ENCODE results near the gene PRICKLE2. TPM values are rescaled to one million over a fixed set of nuclear protein-coding genes. Genes with fewer than 3 reads are reported as not detected.

PRICKLE2 gene
- total RNA-seq, 1 experiment from 2014 or later: 3.2 TPM

DNA sequence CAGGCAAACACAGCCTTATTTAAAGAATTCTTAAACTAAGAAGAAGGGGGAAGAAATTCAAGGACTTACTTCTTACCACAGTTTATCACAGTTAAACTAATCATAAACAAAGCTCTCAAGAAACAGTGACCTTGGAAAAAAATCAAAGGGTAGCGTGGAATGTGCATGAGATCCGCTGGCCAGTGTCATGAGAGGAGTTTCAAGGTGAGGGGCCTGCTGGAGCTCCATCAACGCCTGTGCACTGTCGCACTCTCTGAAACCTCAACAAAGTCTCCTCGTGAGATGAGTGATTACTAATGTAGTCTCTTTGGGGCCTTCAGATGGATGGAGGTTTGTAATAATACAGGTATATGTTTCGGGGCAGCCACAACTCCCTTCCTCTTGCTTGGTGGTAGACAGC lies 28.4 kb upstream of the PRICKLE2 start:
- no peaks in the 10 kb centered on the region for H3K79me2 ChIP-seq (ENCODE audit: insufficient read depth, low read length)
- H3K14ac ChIP-seq (ENCODE audit: insufficient read depth, low read length): no peak overlapping the region
- H2BK20ac ChIP-seq (ENCODE audit: low read depth, low read length, poor library complexity, severe bottlenecking): no peak overlapping the region
- no peak overlapping the region for H2AK5ac ChIP-seq (ENCODE audit: insufficient read length, low read length)
- peaks cover 0 to 4% of the 10 kb centered on the region in 2 experiments; a peak in 1 of 4 replicates for H3K4me1 Mint-ChIP-seq
- no peaks in the 10 kb centered on the region for H3K9me3 Mint-ChIP-seq
- H2BK12ac ChIP-seq (ENCODE audit: insufficient read length, low read depth, low read length): no peak overlapping the region
- WGBS (ENCODE audit: extremely low coverage, insufficient read length, low lambda C conversion rate): no CpG with 5 or more reads among the region's 6 CpGs
- DNase-seq: no peak
- H3K9me3 ChIP-seq (ENCODE audit: control insufficient read depth, low read depth, low read length): no peaks in the 10 kb centered on the region
- H4K5ac ChIP-seq (ENCODE audit: insufficient read length, low read depth, low read length): no peak overlapping the region
- no peaks in the 10 kb centered on the region for H3K27me3 ChIP-seq (ENCODE audit: insufficient read depth, low read length)
- H3K18ac ChIP-seq (ENCODE audit: insufficient read length, low read depth, low read length): no peak overlapping the region
- no peak overlapping the region for H3K23ac ChIP-seq (ENCODE audit: insufficient read length, low read depth, low read length)
- H3K27ac Mint-ChIP-seq: no peak overlapping the region
- no peak overlapping the region for H3K4me2 ChIP-seq (ENCODE audit: insufficient read depth, insufficient read length, low read length)
- no peaks in the 10 kb centered on the region for H3K4me1 ChIP-seq (ENCODE audit: insufficient read depth, low read length)
- no peak overlapping the region for H4K91ac ChIP-seq (ENCODE audit: insufficient read length, low read depth, low read length)
- H2AFZ ChIP-seq (ENCODE audit: low read length): no peak overlapping the region
- H3K56ac ChIP-seq (ENCODE audit: insufficient read length, low read depth, low read length): no peak overlapping the region
- no peak overlapping the region for H2BK5ac ChIP-seq (ENCODE audit: insufficient read length, low read length)
- no peaks in the 10 kb centered on the region for H3K36me3 Mint-ChIP-seq (ENCODE audit: insufficient read depth in 1 of 3, low read depth in 3 of 3)
- H3T11ph ChIP-seq (ENCODE audit: low read length): no peak overlapping the region
- no peak overlapping the region for H3K4ac ChIP-seq (ENCODE audit: low read depth, low read length)
- H2BK15ac ChIP-seq (ENCODE audit: low read depth, low read length): no peak overlapping the region
- peaks cover 1% of the 10 kb centered on the region; the same call in 1 of the 2 replicates for H3K27me3 Mint-ChIP-seq (ENCODE audit: low read depth)
- H3K23me2 ChIP-seq (ENCODE audit: insufficient read length, low read depth, low read length, poor library complexity, severe bottlenecking): no peaks in the 10 kb centered on the region
- no peak overlapping the region for H4K8ac ChIP-seq (replicated peaks; ENCODE audit: insufficient read length, low read depth, low read length)
- no peaks in the 10 kb centered on the region for H3K79me1 ChIP-seq (ENCODE audit: insufficient read depth, low read depth, low read length, poor library complexity, severe bottlenecking)
- H3K27ac ChIP-seq (ENCODE audit: insufficient read length, low read depth, low read length): no peak overlapping the region
- H3K9ac ChIP-seq (ENCODE audit: extremely low read depth, insufficient read length, low read length): no peak overlapping the region
- no peak overlapping the region for H2BK120ac ChIP-seq (ENCODE audit: low read depth, low read length, poor library complexity, severe bottlenecking)
- H3K4me3 Mint-ChIP-seq: no peak overlapping the region
- H4K20me1 ChIP-seq (ENCODE audit: control insufficient read depth, insufficient read depth, insufficient read length): no peaks in the 10 kb centered on the region
- TF ChIP-seq, protein P1, sequence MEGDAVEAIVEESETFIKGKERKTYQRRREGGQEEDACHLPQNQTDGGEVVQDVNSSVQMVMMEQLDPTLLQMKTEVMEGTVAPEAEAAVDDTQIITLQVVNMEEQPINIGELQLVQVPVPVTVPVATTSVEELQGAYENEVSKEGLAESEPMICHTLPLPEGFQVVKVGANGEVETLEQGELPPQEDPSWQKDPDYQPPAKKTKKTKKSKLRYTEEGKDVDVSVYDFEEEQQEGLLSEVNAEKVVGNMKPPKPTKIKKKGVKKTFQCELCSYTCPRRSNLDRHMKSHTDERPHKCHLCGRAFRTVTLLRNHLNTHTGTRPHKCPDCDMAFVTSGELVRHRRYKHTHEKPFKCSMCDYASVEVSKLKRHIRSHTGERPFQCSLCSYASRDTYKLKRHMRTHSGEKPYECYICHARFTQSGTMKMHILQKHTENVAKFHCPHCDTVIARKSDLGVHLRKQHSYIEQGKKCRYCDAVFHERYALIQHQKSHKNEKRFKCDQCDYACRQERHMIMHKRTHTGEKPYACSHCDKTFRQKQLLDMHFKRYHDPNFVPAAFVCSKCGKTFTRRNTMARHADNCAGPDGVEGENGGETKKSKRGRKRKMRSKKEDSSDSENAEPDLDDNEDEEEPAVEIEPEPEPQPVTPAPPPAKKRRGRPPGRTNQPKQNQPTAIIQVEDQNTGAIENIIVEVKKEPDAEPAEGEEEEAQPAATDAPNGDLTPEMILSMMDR (conservative IDR thresholded peaks at IDR 0.05): no peak
